Parathyroid adenoma (tissue), 2 donors: Measurements from ENCODE around the gene SLC2A13.
A peak's percentile ranks its signal among the peaks of the same experiment; 100 is the strongest.
"Not testable (repeated sequence)": the region's sequence is repeated elsewhere in the genome, so short reads cannot be mapped to it uniquely, and the experiment has no call there.

Experiments used
- H2AFZ ChIP-seq: fragments of 300-600 bp; sonication (generic); one replicate; pipeline ENCODE4 v1.7.0; 2017; ENCODE audit warnings: antibody characterized with exemption, mild to moderate bottlenecking
- H3K27ac ChIP-seq: fragments of 300-600 bp; sonication (generic); one replicate; pipeline ENCODE4 v1.7.0; 2017
- H3K27me3 ChIP-seq: fragments of 300-600 bp; sonication (generic); one replicate; pipeline ENCODE4 v1.7.0; 2017; ENCODE audit warnings: low read length; ENCODE audit not compliant: control insufficient read depth, insufficient read depth
- H3K36me3 ChIP-seq: fragments of 300-600 bp; sonication (generic); one replicate; pipeline ENCODE4 v1.7.0; 2017; ENCODE audit warnings: low read length; ENCODE audit not compliant: control insufficient read depth, insufficient read depth
- H3K4me1 ChIP-seq: fragments of 300-600 bp; sonication (generic); one replicate; pipeline ENCODE4 v1.7.0; 2017; ENCODE audit warnings: control low read depth
- H3K4me2 ChIP-seq: fragments of 300-600 bp; sonication (generic); one replicate; pipeline ENCODE4 v1.7.0; 2017; ENCODE audit warnings: low read length
- H3K4me3 ChIP-seq: fragments of 300-600 bp; sonication (generic); one replicate; pipeline ENCODE4 v1.7.0; 2017; ENCODE audit warnings: low read depth, low read length
- H3K79me2 ChIP-seq: fragments of 300-600 bp; sonication (generic); one replicate; pipeline ENCODE4 v1.7.0; 2017; ENCODE audit warnings: control low read depth
- H3K9ac ChIP-seq: fragments of 300-600 bp; sonication (generic); one replicate; pipeline ENCODE4 v1.7.0; 2017; ENCODE audit warnings: mild to moderate bottlenecking
- H3K9me3 ChIP-seq: fragments of 300-600 bp; sonication (generic); one replicate; pipeline ENCODE4 v1.7.0; 2017; ENCODE audit warnings: low read length; ENCODE audit not compliant: control insufficient read depth
- CTCF ChIP-seq: fragments of 300-600 bp; sonication (generic); IDR thresholded peaks from one replicate; pipeline ENCODE4 v1.7.0; 2017; ENCODE audit warnings: antibody characterized with exemption, mild to moderate bottlenecking
- donor health status: primary hyperparathyroidism.

The SLC2A13 gene

GRCh38 chr12:40034712-40035111, 71.2 kb downstream of the SLC2A13 start:
- Histone ChIP-seq H3K4me1 (peaks cover 19% of the 10 kb centered on the region), H3K27ac (no peak overlapping the region), H3K79me2 (peaks cover 22% of the 10 kb centered on the region), H3K9me3 (no peaks in the 10 kb centered on the region), H3K36me3 (no peaks in the 10 kb centered on the region), H3K4me3 (no peak overlapping the region), H3K27me3 (no peaks in the 10 kb centered on the region), H3K4me2 (no peak overlapping the region), H2AFZ (no peak overlapping the region), H3K9ac (no peak overlapping the region)
- no peak for TF ChIP-seq CTCF

GRCh38 chr12:40034156-40034555, 71.7 kb downstream of the SLC2A13 start:
- H3K4me3 ChIP-seq: no peak overlapping the region
- H2AFZ ChIP-seq: no peak overlapping the region
- peaks cover 22% of the 10 kb centered on the region for H3K79me2 ChIP-seq
- no peaks in the 10 kb centered on the region for H3K36me3 ChIP-seq
- no peaks in the 10 kb centered on the region for H3K27me3 ChIP-seq
- peaks cover 19% of the 10 kb centered on the region for H3K4me1 ChIP-seq
- no peak overlapping the region for H3K27ac ChIP-seq
- H3K4me2 ChIP-seq: no peak overlapping the region
- no peaks in the 10 kb centered on the region for H3K9me3 ChIP-seq
- no peak for TF ChIP-seq CTCF
- no peak overlapping the region for H3K9ac ChIP-seq

GRCh38 chr12:40033242-40033630, 72.6 kb downstream of the SLC2A13 start:
- Histone ChIP-seq H3K9me3 (no peaks in the 10 kb centered on the region), H2AFZ (no peak overlapping the region), H3K4me3 (no peak overlapping the region), H3K27ac (no peak overlapping the region), H3K4me1 (peaks cover 19% of the 10 kb centered on the region), H3K36me3 (no peaks in the 10 kb centered on the region), H3K27me3 (no peaks in the 10 kb centered on the region), H3K9ac (no peak overlapping the region), H3K79me2 (peaks cover 24% of the 10 kb centered on the region), H3K4me2 (no peak overlapping the region)
- TF ChIP-seq CTCF: no peak

- TF ChIP-seq CTCF: no peak
- no peak overlapping the region for H3K9ac ChIP-seq
- no peaks in the 10 kb centered on the region for H3K36me3 ChIP-seq
- peaks cover 24% of the 10 kb centered on the region for H3K79me2 ChIP-seq
- H2AFZ ChIP-seq: peak overlapping the region; percentile 0
- H3K27me3 ChIP-seq: no peaks in the 10 kb centered on the region
- H3K4me2 ChIP-seq: no peak overlapping the region
- no peak overlapping the region for H3K4me3 ChIP-seq
- no peaks in the 10 kb centered on the region for H3K9me3 ChIP-seq
- H3K27ac ChIP-seq: peak overlapping the region; percentile 16
- H3K4me1 ChIP-seq: peaks cover 19% of the 10 kb centered on the region
Measured at GRCh38 chr12:40032433-40033241, 73.2 kb downstream of the SLC2A13 start.

GRCh38 chr12:40031965-40032364, 73.9 kb downstream of the SLC2A13 start:
- Histone ChIP-seq H3K9ac (no peak overlapping the region), H3K27me3 (no peaks in the 10 kb centered on the region), H3K4me1 (peaks cover 19% of the 10 kb centered on the region), H2AFZ (no peak overlapping the region), H3K4me2 (no peak overlapping the region), H3K4me3 (no peak overlapping the region), H3K9me3 (no peaks in the 10 kb centered on the region), H3K79me2 (peaks cover 24% of the 10 kb centered on the region), H3K36me3 (no peaks in the 10 kb centered on the region), H3K27ac (peak overlapping the region; percentile 16)
- peak; percentile 27 for TF ChIP-seq CTCF

- not testable (repeated sequence) for H3K9me3 ChIP-seq, H3K4me2 ChIP-seq, H3K27me3 ChIP-seq, H3K4me3 ChIP-seq, H3K9ac ChIP-seq, H3K27ac ChIP-seq, H2AFZ ChIP-seq, H3K36me3 ChIP-seq
- Histone ChIP-seq H3K79me2 (peaks cover 24% of the 10 kb centered on the region), H3K4me1 (peaks cover 19% of the 10 kb centered on the region)
Measured at GRCh38 chr12:40030970-40031369, 74.9 kb downstream of the SLC2A13 start.
